IPS-11a (cell line): Measurements from ENCODE around the gene MRPL4.

Experiments used
- H3K4me3 ChIP-seq: one replicate; pipeline ENCODE4 v1.5.1; 2013; ENCODE audit warnings: low read depth, low read length, control low read depth

Gene MRPL4

DNA sequence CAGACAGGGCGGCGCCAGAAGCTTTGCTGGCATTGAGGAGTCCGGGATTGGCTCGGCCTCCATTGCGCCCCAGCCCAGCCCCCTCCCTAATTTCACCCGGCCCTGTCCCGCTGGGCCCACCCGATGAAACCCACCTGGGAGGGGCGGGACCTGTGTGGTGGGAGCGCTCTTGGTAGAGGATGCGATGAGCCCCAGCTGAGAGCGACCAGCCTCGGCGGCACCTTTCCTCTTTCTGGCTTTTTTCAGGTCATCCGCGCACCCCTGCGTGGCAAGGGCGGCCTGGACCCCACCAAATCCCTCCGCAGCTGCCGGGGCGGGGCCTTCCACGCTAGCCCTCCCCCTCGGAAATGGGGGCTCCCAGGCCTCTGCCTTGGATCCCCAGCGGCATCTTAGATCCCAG is 57.4 kb downstream of the MRPL4 start, which contains the start of gene ZGLP1:
Gene ZGLP1, minus strand, starts transcription at position 393 of the 400 bp plus-strand sequence.
- H3K4me3 ChIP-seq, result no peak within 1 kb of the TSS
